Activated T-helper 17 cell treated with anti-CD3 and anti-CD28 coated beads, Interleukin-2, amount 50 U/mL, for 72 hours (primary cell): ENCODE measurements around the gene ING5. TPM values are rescaled to one million over a fixed set of nuclear protein-coding genes. Genes with fewer than 3 reads are reported as not detected.
"Not testable (repeated sequence)": the region's sequence is repeated elsewhere in the genome, so short reads cannot be mapped to it uniquely, and the experiment has no call there.

ENCODE experiments used
- ATAC-seq: fragments of 150-1000 bp; cut with Tn5 transposase; replicated peaks from 2 replicates; pipeline ENCODE4 v1.10.0; 2021; ENCODE audit warnings: mild to moderate bottlenecking, moderate library complexity
- H3K27ac Mint-ChIP-seq: one replicate; pipeline ENCODE4 v1.8.0; 2022; ENCODE audit warnings: mixed read lengths
- H3K27me3 Mint-ChIP-seq: one replicate; pipeline ENCODE4 v1.8.0; 2022; ENCODE audit warnings: mixed read lengths
- H3K36me3 Mint-ChIP-seq: one replicate; pipeline ENCODE4 v1.8.0; 2022; ENCODE audit warnings: low read depth, mild to moderate bottlenecking, mixed read lengths
- H3K4me1 Mint-ChIP-seq: one replicate; pipeline ENCODE4 v1.8.0; 2022; ENCODE audit warnings: mixed read lengths
- H3K4me3 Mint-ChIP-seq: one replicate; pipeline ENCODE4 v1.8.0; 2022; ENCODE audit warnings: mild to moderate bottlenecking, mixed read lengths
- H3K9me3 Mint-ChIP-seq: one replicate; pipeline ENCODE4 v1.8.0; 2022; ENCODE audit warnings: mixed read lengths
- total RNA-seq, 2 donors: library from RNA; stranded (reverse); gene quantifications; one replicate each; pipeline ENCODE4 v1.2.3, GENCODE V29; 2022

The ING5 gene
- total RNA-seq, 2 donors from 2014 or later, result 43.5 to 52.3 TPM

- Mint-ChIP-seq H3K4me1 (peaks cover 26% of the 10 kb centered on the region), H3K27me3 (no peaks in the 10 kb centered on the region), H3K4me3 (peak overlapping the region; percentile 67), H3K36me3 (peaks cover 6% of the 10 kb centered on the region), H3K9me3 (no peaks in the 10 kb centered on the region), H3K27ac (peak overlapping the region; percentile 43)
- no peak for ATAC-seq
Measured at GRCh38 chr2:241733391-241734207, 31.8 kb downstream of the ING5 start.

- H3K9me3 Mint-ChIP-seq, result no peaks in the 10 kb centered on the region
- no peaks in the 10 kb centered on the region for H3K27me3 Mint-ChIP-seq
- H3K4me3 Mint-ChIP-seq, result peak overlapping the region; percentile 67
- peaks cover 26% of the 10 kb centered on the region for H3K4me1 Mint-ChIP-seq
- peaks cover 6% of the 10 kb centered on the region for H3K36me3 Mint-ChIP-seq
- ATAC-seq, result no peak
- peak overlapping the region; percentile 43 for H3K27ac Mint-ChIP-seq
Measured at GRCh38 chr2:241734208-241734466, 32.3 kb downstream of the ING5 start.

- peaks cover 27% of the 10 kb centered on the region for H3K4me1 Mint-ChIP-seq
- H3K4me3 Mint-ChIP-seq, result peak within 1 kb of the TSS; percentile 68
- peak within 1 kb of the TSS; percentile 43 for H3K27ac Mint-ChIP-seq
- peak; percentile 91 for ATAC-seq
- no peaks in the 10 kb centered on the region for H3K27me3 Mint-ChIP-seq
- H3K9me3 Mint-ChIP-seq, result no peaks in the 10 kb centered on the region
- H3K36me3 Mint-ChIP-seq, result peaks cover 6% of the 10 kb centered on the region
Measured at GRCh38 chr2:241734467-241735208, 32.8 kb downstream of the ING5 start, which contains the start of gene D2HGDH. D2HGDH (plus strand) TSS chr2:241734630; CDS start chr2:241735225, 595 bp downstream.

DNA sequence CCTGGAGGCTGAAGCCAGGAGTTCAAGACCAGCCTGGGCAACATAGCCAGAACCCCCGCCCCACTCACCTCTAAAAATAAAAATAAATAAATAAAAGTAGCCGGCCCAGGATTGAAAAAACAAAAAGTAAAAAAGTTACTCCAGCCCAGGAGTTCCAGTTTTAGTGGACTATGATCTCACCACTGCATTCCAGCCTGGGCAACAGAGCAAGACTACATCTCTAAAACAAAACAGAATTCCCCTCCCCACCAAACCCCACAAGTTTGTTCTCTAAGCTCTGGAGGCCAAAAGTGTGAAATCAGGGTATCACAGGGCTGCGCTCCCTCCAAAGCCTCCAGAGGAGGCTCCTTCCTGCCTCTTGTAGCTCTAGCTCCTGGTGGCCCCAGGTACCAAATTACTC lies 34.3 kb downstream of the ING5 start:
- ATAC-seq, result no peak
- H3K36me3 Mint-ChIP-seq, result peaks cover 6% of the 10 kb centered on the region
- peak overlapping the region; percentile 68 for H3K4me3 Mint-ChIP-seq
- peaks cover 21% of the 10 kb centered on the region for H3K4me1 Mint-ChIP-seq
- no peaks in the 10 kb centered on the region for H3K27me3 Mint-ChIP-seq
- no peak overlapping the region for H3K27ac Mint-ChIP-seq
- no peaks in the 10 kb centered on the region for H3K9me3 Mint-ChIP-seq

- no peaks in the 10 kb centered on the region for H3K27me3 Mint-ChIP-seq
- H3K36me3 Mint-ChIP-seq, result peaks cover 6% of the 10 kb centered on the region
- no peak overlapping the region for H3K4me3 Mint-ChIP-seq
- no peak overlapping the region for H3K27ac Mint-ChIP-seq
- H3K4me1 Mint-ChIP-seq, result peaks cover 16% of the 10 kb centered on the region
- no peak for ATAC-seq
- no peaks in the 10 kb centered on the region for H3K9me3 Mint-ChIP-seq
Measured at GRCh38 chr2:241738040-241738686, 36.3 kb downstream of the ING5 start.

GRCh38 chr2:241739177-241739576 lies 37.3 kb downstream of the ING5 start:
- H3K4me1 Mint-ChIP-seq, result peaks cover 16% of the 10 kb centered on the region
- peak overlapping the region; percentile 75 for H3K27ac Mint-ChIP-seq
- H3K36me3 Mint-ChIP-seq, result peaks cover 6% of the 10 kb centered on the region
- H3K27me3 Mint-ChIP-seq, result no peaks in the 10 kb centered on the region
- peak overlapping the region; percentile 68 for H3K4me3 Mint-ChIP-seq
- ATAC-seq, result no peak
- H3K9me3 Mint-ChIP-seq, result no peaks in the 10 kb centered on the region

DNA sequence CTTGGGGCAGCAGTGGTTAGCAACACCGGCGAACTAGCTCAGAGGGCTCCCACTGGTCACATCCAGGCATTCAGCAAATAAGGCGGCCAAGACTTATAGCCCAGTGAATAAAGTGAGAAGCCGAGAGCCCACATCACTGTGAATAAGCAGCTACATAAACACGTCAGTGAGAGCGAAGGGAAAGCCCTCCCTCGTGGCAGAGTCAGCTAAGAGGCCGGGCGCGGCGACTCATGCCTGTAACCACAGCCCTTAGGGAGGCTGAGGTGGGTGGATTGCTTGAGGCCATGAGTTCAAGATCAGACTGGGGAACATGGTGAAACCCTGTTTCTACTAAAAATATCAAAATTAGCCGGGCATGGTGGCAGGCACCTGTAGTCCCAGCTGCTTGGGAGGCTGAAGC lies 37.8 kb downstream of the ING5 start:
- Mint-ChIP-seq H3K27me3 (no peaks in the 10 kb centered on the region), H3K36me3 (peaks cover 6% of the 10 kb centered on the region), H3K27ac (peak overlapping the region; percentile 75), H3K4me1 (peaks cover 16% of the 10 kb centered on the region), H3K4me3 (peak overlapping the region; percentile 68), H3K9me3 (no peaks in the 10 kb centered on the region)
- peak; percentile 79 for ATAC-seq

DNA sequence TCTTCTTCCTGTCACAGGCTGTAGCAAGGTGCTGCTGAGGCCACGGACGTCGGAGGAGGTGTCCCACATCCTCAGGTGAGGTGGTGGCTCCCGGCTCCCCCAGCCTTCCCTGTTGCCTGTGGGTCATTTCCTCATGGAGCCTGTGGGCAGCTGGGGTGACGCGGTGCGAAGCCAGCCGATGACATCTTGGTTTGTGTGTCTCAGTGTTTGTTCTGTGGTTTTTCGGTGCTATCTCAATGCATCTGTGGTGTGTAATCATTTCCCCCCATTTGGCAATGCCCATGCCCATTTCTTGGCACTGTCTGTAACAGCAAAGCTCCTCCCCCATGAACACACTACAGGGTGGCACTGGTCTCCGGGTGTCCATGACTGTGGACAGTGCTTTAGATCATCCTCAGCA lies 39.2 kb downstream of the ING5 start:
- no peaks in the 10 kb centered on the region for H3K9me3 Mint-ChIP-seq
- H3K4me3 Mint-ChIP-seq, result peak overlapping the region; percentile 43
- H3K27ac Mint-ChIP-seq, result no peak overlapping the region
- peaks cover 16% of the 10 kb centered on the region for H3K4me1 Mint-ChIP-seq
- H3K27me3 Mint-ChIP-seq, result no peaks in the 10 kb centered on the region
- peaks cover 12% of the 10 kb centered on the region for H3K36me3 Mint-ChIP-seq
- peak; percentile 69 for ATAC-seq

DNA sequence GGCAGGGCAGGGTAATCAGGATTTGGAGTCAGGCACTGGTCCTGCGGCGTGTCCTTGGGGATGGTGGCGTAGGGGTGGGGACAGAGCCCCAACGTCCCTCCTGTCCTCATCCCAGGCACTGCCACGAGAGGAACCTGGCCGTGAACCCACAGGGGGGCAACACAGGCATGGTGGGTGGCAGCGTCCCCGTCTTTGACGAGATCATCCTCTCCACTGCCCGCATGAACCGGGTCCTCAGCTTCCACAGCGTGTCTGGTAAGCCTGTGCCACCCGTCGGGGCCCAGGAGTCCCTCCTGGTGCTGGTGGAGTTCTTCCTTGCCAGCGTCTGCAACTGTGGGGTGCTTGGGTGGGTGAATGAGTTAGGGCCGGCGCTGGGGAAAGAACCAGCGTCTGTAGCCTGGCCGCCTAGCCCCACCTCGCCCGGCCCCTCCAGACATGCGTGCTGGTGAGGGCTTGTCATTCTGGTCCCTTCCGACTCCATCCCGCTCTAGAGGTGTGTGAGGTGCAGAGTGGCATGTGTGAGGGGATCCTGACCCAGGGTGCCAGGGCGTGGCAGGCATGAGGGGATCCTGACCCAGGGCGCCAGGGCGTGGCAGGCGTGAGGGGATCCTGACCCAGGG lies 40.6 kb downstream of the ING5 start:
- ATAC-seq, result no peak
- Mint-ChIP-seq H3K9me3 (no peaks in the 10 kb centered on the region), H3K27ac (no peak overlapping the region), H3K27me3 (no peaks in the 10 kb centered on the region), H3K4me3 (no peak overlapping the region), H3K4me1 (peaks cover 11% of the 10 kb centered on the region), H3K36me3 (peaks cover 7% of the 10 kb centered on the region)

DNA sequence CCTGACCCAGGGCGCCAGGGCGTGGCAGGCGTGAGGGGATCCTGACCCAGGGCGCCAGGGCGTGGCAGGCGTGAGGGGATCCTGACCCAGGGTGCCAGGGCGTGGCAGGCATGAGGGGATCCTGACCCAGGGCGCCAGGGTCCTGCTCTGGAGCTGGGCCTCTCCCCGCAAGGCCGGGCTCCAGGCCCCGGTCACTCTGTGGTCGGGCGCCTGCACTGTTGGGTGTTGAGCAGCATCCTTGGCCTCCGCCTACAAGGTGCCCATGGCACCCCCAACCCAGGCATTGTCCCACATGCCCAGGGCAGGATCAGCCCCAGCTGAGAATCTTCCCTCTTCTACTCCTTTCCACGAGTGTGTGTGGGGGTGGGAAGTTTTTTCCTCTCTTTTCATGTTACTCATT lies 41.2 kb downstream of the ING5 start:
- H3K36me3 Mint-ChIP-seq, ATAC-seq, H3K27me3 Mint-ChIP-seq, H3K4me3 Mint-ChIP-seq, H3K9me3 Mint-ChIP-seq, H3K27ac Mint-ChIP-seq: not testable (repeated sequence)
- peaks cover 11% of the 10 kb centered on the region for H3K4me1 Mint-ChIP-seq

- Mint-ChIP-seq H3K27ac (no peak overlapping the region), H3K27me3 (no peaks in the 10 kb centered on the region), H3K4me1 (peaks cover 11% of the 10 kb centered on the region), H3K36me3 (peaks cover 7% of the 10 kb centered on the region), H3K9me3 (no peaks in the 10 kb centered on the region), H3K4me3 (no peak overlapping the region)
- no peak for ATAC-seq
Measured at GRCh38 chr2:241743620-241744019, 41.8 kb downstream of the ING5 start.

GRCh38 chr2:241744028-241744754 lies 42.4 kb downstream of the ING5 start:
- ATAC-seq, result no peak
- Mint-ChIP-seq H3K9me3 (no peaks in the 10 kb centered on the region), H3K4me1 (peaks cover 13% of the 10 kb centered on the region), H3K36me3 (peaks cover 13% of the 10 kb centered on the region), H3K27me3 (no peaks in the 10 kb centered on the region), H3K4me3 (no peak overlapping the region), H3K27ac (no peak overlapping the region)

DNA sequence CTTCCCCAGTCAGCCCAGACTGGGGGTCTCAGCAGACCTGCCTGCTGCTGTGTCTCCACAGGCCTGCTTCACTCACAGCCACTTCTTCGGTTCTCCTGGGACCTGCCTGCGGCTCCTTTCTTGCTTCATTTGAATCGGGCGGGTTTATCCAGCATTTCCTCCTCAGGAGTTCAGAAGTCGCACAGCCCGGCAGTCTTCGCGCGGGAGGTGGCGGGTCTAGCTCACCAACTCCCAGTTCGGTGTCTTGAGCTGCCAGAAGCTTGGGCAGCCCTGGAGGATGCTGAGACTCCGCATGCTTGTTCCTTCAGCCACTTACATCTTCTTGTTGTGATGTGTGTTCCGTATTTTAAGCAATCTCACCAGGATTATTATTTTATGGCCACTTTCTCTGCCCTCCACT lies 43.4 kb downstream of the ING5 start:
- Mint-ChIP-seq H3K36me3 (peaks cover 14% of the 10 kb centered on the region), H3K4me1 (peaks cover 15% of the 10 kb centered on the region)

GRCh38 chr2:241746084-241746483 lies 44.2 kb downstream of the ING5 start:
- no peaks in the 10 kb centered on the region for H3K27me3 Mint-ChIP-seq
- no peaks in the 10 kb centered on the region for H3K9me3 Mint-ChIP-seq
- peaks cover 12% of the 10 kb centered on the region for H3K4me1 Mint-ChIP-seq
- peaks cover 14% of the 10 kb centered on the region for H3K36me3 Mint-ChIP-seq
- ATAC-seq, result no peak
- no peak overlapping the region for H3K27ac Mint-ChIP-seq
- H3K4me3 Mint-ChIP-seq, result no peak overlapping the region

More for the DNA sequence above, 43.4 kb downstream of the ING5 start:
- Mint-ChIP-seq H3K4me3 (no peak overlapping the region), H3K27me3 (no peaks in the 10 kb centered on the region), H3K9me3 (no peaks in the 10 kb centered on the region), H3K27ac (no peak overlapping the region)
- ATAC-seq, result no peak
